CD4-positive, alpha-beta T cell treated with Interleukin-2 at 100 ng/mL for 4 hours (primary cell): ENCODE data around the gene POLA1.

Experiments used
- DNase-seq: peaks from one replicate; pipeline ENCODE4 v3.0.0-alpha.2; 2020; ENCODE audit warnings: low spot score

The POLA1 gene

DNA sequence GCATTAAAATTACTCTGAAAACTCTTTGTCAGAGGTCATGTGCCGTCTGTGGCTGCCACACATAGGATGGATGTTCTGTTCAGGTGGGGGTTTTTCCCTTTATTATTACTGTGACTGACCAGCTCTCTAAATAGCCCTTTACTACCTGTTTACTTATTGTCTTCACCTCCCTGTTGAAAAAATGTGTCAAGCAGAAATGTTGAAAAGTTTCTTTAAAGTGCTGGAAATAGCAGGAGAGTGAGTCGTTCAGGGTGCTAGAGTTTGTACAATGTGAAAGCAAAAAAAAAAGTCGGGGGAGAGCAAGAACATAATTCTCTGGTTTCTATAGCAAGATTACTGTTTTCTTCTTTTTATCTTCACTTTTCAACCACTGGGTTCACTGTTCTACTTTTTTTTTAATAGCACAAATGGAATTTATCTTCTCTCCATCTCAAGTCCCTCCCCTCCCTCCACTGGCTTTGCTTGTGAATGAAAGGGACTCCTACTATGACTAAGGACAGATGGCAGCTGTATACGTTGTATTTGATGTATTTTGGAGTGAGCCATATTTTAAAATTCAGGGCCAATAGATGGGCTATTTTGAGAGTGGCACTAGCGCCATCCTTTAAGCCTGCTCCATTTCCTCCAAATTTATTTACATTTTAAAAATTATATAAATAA, 288.7 kb downstream of the POLA1 start:
- no peak for DNase-seq

DNA sequence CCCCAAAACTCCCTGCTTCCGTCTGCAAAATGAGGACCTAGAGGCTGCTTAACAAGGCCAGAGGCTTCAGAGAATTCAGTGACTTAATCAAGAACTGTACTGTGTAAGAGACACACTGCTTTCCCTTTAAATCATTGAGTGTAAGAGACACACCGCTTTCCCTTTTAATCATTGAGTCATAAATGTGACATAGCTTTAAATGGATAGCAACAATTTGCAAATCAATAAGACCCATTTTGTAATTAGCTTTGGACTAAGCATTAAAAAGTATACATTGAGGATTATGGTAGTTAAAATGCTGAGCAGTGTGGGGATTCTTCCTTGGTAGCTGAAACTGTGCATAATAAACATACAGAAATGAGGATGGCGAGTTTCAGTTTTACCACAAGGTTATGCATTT, 290.2 kb downstream of the POLA1 start:
- no peak for DNase-seq

DNA sequence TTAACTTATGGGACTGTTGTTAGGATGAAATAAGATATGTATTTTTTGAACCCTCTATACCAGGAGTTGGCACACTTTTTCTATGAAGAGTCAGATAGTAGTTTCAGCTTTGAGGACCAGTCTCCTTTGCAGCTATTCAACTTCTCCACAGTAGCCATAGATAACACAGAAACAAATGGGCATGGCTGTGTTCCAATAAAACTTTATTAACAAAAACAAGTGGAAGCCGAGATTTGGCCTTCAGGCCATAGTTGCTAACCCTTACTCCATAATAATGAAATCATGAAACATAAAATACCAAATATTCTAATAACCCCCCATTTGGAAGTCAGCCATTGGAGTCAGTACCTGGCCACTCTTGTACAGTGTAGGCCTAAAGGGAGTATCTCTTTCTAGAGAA, 291.4 kb downstream of the POLA1 start:
- DNase-seq, result no peak

DNA sequence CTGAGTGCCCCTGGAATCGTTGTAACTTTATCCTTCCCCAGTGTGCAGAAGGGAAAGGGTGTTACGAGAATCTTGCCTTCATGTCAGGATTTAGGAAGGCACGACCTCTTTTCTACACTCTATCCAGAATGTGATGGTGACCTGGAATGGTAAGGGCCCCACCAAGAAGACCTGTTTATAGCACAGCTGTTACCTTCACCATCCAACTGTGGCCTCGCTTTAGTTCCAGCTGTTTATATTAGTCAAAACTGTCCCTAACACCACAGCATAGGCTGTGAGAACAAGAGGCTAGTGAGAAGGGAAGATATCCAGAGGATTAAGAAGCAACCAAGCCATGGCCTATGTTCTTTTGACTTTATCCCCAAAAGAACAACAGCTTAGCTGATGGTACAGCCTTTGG, 294.0 kb downstream of the POLA1 start:
- DNase-seq, result no peak

DNA sequence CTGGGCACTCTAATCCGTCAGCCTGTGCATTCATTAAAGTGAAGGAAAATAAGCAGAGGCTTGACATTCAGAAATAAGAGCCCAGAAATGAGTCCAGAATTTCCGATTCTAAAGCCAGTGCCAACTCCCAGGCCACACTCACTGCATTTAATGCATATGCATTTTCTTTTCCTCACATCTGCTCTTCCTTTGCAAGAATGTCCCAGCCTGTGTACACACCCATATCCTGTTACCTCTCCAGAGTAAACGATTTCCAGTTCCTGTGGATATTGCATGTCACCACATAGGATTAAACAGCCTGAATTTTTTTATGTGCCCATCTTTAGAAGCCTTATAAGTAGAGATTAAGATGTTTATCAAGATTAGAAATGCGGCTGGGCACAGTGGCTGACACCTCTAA, 294.6 kb downstream of the POLA1 start:
- DNase-seq, result no peak

DNA sequence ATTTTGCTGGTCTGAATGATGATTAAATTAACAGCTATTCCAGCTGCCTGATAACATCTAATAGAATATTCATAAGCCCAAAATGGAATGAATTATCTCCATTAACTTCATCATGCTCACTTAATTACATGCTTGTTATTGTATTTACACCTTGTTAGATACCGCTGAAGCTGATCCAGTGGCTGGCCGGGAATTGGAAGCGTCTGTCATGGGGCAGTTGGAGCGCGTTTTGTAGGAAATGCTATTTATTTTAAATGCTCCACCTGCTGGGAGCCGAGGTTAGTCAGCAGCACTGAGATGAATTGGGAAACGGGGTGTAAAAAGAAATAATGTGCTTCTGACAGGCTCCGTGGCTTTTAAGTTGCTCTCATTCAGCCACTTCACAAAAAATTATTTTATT, 296.8 kb downstream of the POLA1 start:
- DNase-seq, result no peak

DNA sequence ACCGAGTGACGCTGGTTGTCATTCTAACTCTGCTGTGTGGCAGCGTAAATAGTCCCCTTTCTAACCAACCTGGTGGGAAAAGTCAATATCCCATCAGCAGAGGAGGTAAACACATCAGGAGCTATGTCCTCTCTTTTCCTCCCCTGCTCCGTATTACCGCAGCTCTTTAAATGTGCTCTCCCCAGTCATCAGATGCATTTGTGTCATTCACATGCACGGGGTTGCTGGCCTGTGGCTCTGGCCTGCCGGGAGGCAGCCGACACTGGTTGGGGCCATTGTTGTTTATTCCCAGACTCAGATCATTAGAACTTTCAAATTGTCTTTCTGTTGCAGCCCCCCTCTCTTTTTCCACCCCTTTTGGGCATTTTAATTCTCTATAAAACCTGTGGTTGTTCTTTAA, 300.2 kb downstream of the POLA1 start:
- DNase-seq, result no peak

DNA sequence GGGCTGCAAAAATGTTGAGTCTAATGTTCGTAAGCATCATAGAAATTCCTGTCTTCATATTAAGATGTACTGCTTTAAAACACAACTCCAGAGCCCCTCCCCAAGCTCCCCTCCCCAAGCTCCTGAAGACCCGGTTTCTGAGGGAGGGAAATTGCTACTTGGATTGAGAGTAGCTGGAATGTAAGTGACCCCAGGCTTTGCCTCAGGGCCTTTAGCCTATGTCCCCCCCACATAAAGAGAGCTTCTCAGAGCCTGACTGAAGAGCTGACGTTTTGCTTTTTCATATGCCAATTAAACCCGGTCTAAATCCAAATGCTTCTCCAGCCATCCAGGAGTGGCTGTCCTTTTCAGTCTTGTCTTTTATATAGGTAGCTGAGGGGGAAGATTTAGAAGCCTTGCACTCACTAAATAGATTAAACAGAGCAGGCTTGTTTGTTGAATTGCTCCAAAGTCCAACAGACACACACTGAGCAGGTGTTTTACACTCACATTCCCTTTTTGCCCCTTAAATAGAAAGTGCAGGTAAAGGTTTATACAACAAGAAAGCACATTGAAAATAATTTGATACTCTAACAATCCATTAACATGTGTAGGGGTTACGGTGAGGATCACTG, 302.5 kb downstream of the POLA1 start:
- DNase-seq, result no peak

DNA sequence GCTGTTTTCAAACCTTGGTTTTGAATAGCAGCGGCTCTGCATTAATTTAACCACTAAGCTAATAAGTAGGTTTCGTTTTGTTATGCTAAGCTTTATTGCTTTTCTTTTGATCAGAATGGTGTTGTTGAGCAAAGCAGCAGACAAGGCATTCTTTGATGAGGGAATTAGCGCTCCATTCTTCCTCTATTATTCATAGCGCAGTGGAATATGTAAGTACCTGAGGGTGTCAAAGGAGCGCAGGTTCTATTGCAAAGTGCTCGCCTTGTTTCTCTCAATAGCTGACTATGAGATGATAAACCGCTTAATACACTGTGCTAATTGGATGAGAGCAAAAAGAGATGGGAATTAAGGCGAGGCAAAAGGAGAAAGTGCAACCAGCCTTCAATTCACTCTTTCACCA, 305.8 kb downstream of the POLA1 start:
- no peak for DNase-seq

DNA sequence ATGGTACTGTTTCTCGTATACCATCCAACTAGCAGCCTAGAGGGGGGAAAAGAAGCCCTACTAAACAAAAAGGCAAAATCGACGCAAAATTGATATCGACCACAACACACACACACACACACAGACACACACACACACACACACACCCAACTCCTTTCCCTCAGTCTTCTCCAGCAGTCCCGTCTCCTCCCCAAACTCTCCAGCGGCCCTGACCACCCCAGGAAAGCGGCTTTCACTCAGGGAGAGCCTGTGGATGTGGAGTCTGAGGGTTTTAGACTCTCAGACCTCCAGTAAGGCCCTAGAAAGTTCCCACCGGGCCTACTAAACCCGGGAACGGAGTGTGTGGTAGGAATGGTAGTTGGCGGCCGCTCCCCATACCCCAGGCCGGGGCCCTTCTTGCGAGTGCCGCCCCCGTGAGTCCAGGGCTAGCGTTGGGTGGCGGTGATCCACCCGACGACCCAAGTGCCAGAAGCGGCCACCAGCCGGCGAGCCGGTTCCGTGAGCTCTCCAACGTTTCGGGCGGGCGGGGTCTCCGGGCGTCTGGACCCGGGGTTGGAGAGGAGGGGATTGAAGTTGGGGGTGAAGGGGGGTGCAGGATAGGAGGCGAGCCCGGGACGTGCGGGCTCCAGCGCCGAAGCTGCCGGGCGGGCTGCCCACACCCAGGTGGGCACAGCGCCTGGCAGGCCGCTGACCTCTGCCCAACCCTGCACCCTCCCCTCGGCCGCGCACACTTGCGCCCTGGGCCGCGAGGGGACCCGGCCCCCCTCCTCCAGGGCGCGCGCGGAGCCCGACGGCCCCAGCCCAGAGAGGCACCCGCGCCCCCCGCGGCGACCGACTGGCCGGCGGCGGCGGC, 308.3 kb downstream of the POLA1 start:
- DNase-seq, result no peak

DNA sequence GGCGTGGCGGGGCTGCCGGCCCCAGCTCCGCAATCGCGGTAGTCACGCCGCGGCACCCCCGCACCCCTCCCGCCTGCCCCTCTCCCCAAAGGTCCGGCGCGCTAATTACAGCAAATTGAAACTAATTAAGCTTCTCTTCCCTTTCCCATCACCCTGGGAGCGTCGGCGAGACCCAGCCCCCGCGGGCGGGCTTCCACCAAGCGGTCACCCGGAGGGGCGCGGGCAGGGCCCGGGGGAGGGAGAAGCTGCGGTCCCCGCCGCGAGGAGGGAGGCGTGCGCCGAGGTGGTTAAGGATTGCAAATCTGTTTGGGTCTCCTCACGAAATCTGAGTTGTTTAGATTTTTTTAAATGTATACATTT, 308.9 kb downstream of the POLA1 start:
- no peak for DNase-seq

DNA sequence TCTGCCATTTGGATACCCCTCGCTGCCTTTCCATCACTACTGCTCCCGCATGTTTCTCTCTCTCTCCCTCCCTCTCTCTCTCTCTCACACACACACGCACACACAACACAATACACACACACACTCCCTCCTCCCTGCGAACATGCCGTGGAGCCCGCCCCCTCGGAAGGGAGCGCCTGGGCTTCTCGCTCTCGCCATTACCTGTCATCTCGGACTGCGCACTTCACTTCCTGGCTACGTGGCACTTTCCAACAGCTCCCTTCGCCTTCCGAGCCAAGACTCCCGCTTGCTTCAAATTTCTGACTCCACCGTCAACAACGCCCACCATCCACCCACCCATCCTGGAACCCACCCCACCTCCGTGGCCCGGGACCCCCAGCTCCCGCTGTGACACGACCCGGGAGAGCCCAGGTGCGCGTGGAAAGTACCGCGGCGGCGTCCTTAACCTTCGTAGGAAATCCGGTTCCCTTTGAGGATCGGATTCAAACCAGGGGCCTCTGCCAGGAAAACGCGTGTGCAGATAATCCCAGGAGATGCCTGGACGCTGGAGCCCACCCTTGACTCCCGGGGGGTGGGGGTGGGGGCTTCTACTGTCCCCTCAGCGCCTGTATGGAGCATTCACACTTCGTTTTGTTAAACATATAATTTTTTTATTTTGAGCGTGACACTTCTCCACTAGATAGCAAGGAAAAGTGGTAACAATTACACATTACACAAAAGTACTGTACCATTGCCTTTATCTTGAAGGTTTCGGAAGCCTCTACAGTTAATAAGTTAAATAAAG, 309.5 kb downstream of the POLA1 start:
- no peak for DNase-seq

DNA sequence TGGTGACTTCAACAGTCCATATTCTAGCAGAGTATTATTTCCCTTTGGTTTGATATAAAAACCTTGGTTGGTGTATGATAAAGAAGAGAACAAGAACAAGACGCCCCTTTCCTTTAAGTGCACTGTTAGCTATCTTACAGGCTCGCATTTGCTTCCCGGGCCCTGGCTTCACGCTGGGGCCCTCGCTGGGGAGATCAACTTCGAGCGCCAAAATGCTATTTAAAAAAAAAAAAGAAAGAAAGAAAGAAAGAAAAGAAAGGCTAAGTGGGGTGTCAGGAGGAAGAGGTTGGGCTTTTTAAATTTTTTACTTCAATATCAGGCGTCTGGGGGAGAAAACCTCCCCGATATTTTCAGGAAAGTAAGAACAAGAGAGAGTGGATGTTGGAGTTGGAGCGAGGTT, 310.3 kb downstream of the POLA1 start:
- DNase-seq, result no peak

DNA sequence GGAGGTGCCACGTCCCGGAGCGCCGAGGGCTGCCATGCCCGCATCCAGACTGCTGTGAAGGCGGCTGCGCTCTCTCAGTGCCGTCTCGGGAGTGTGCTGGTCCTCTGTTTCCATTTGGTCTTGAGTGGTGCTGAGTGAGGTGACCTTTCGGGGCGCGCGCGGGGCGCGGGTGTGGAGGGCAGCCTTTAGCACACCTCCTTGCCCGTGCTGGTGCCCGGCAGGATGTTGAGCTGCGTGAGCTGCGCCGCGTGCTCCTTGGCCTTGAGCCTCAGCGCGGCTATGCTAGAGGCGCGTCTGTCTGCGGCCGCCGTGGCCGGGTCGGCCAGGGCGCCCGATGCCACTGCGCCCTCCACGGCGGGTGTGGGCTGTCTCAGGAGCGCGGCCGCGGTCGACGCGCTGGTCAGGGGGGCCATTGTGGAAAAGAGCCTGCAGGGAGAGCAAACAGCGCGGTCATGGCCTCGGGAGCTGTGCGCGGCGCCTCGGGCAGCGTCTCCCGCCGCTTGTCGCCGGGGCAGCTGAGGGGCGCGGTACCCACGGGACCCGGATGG, 310.8 kb downstream of the POLA1 start:
- DNase-seq, result no peak

DNA sequence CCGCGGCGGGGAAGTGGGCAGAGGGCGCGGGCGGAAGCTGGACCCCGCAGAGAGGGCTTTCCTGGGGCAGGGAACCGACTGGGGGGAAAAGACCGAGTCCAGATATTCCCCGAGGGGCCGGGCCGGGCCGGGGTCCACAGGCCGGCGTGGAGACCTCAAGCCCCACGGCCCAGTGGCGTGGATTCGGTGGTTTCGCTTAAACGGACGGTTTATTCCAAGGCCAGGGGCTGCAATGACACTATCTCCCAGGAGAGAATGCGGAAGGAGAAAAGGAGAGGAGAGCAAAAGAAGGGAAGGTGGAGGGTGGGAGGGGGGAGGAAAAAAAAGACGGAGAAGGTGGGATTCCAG, 311.3 kb downstream of the POLA1 start:
- DNase-seq, result no peak

DNA sequence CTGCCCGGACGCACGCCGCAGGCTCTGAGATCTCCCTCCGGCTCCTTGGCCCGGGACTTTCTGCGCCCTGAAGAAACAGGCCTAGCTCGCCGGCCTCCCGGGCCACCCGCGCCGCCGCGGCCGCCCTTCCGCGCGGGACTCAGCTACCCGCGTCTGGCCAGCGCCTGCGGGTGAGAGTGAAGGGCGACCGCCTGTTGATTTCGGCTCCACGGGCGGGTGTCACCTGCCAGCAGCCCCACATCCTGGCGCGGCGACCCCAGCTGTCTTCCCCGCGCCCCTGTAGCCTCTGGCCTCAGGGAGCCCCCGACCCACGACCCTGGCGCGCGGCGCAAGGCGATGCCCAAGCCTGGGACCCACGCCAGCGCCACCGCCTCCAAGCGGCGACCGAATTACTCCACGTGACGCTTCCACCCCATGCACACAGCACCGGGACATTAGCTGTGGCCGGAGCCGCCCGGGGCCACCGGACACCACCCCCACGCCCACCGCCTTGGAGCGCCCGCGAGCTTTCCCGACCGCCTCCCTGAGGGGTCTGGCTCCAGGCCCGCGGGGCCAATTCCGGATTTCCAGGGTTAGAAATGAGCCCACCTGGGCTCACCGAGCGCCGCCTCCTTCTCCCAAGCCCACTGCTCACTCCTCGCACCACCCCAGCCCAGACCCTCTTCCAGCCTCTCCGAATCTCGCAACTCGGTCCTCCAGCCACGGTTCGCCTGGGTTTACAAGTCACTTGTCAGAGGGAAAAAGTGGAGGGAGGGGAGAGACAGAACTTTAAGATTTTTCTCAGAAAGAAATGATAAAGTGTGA, 311.9 kb downstream of the POLA1 start:
- no peak for DNase-seq

DNA sequence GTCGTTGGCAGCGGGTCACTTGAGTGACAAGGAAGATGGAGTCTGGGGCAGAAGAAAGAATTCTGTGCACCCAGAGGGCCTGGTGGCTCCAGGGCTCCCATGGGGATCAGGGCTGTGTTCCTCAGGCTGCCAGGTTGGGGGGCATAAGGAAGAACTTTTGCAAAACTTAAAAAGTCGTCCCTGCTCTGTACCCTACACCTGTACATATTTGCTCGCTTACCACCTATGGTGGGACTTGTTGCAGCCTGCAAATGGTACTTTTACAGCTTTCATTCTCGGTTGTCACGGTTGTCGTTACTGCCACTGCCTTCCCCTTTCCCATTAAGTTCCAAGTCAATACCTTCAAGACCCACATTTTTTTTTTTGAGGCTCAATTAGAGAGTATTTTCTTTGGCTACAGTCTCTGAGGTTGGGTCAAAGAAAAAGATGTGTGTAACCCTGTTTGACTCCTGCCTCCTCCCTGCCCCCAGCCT, 312.9 kb downstream of the POLA1 start:
- DNase-seq, result no peak

DNA sequence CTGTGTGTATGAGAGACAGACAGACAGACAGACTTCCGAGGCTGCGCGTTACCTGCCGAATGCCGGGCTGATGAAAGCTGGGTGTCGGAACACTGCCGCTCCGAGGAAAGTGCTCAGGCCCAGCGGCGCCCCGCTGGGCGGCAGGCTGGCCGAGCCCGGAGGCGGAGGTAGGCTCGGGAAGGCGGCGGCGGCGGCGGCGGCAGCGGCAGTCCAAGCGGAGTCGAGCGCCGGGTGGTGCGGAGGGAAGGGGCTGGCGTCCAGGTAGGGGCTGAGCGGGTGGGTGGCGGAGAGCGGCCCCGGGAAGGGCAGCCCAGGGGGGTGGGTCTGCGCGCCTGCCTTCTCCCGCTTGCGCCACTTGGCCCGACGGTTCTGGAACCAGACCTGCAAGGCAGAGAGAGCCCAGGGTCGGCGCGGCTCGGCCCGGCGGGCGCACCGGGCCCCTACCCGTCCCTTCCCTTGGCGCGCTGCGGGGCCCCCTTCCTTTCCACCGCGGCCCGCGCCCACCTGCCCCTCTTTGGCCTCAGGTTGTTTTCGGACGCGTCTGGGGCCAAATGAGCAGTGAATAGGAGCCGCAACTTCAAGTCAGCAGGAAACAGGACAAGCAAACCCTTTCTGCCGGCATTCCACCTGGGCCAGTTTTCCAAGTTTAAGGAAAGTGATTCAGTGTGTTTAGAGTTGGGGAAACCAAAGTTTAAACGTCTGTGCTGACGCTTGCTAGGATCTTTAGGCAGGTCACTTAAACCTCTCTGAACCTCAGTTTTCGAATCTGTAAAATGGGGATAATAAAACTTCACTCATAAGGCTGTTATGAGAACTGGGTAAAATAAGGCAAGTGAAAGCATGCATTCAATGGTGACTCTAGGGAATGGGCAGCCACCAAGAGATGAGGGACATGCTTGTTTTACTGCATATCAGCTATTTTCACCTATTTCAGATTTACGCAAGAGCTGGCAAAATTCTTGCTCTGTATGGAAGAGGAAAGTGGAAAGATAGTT, 313.6 kb downstream of the POLA1 start:
- DNase-seq, result no peak

DNA sequence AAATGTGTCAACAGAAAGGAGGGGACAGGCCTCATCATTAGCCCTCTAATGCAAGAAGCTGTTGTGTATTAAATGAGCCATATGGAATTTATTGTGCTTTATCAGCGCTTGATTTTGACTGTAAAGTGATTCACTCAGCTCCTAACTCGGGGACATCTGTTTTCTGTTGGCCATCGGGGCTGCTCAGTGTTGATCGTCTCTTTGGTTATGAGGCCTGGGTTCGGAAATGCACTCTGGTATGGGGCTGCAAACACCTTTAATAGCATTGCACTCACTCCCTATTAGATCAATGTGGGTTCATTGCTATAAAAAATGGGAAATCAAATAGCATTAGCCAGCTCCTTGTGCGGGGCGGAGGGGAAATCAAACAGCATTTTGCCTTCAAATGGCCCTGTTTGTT, 315.7 kb downstream of the POLA1 start:
- no peak for DNase-seq
